G401 (cell line): ENCODE measurements around the gene SMARCB1. TPM values are rescaled to one million over a fixed set of nuclear protein-coding genes. Genes with fewer than 3 reads are reported as not detected.
A peak's percentile ranks its signal among the peaks of the same experiment; 100 is the strongest.
"Not testable (repeated sequence)": the region's sequence is repeated elsewhere in the genome, so short reads cannot be mapped to it uniquely, and the experiment has no call there.

Source experiments
- DNase-seq: peaks from one replicate; pipeline ENCODE4 v3.0.0-alpha.2; 2015; ENCODE audit warnings: low spot score
- in situ Hi-C: cut with HindIII; loops from 2 replicates; pipeline ENCODE4 v1.10.0; 2016; ENCODE audit warnings: low sequenced_read_pairs, mixed read lengths
- total RNA-seq: library from RNA; depleted of rRNA; stranded (reverse); fragments of >200 nt; shearing (Covaris generic); gene quantifications from 2 replicates; pipeline ENCODE4 v1.2.3, GENCODE V29; 2014; rRNA removed

SMARCB1 gene
- total RNA-seq, 1 experiment from 2014 or later: not detected

- in situ Hi-C loops: no loop called here
Measured at GRCh38 chr22:23857606-23858483, 71.1 kb downstream of the SMARCB1 start, which contains the start of gene SLC2A11. TSS of gene SLC2A11 (plus strand) at chr22:23857875. CDS start at chr22:23858000, 125 bp downstream.

GRCh38 chr22:23858484-23858815, 71.7 kb downstream of the SMARCB1 start:
- no peak for DNase-seq
- in situ Hi-C loops: no loop called here

More at GRCh38 chr22:23857606-23858483, 71.1 kb downstream of the SMARCB1 start, which contains the start of gene SLC2A11:
- peak; percentile 95 for DNase-seq

- in situ Hi-C loops: no loop called here
- DNase-seq: no peak
Measured at GRCh38 chr22:23859201-23859600, 72.4 kb downstream of the SMARCB1 start.

GRCh38 chr22:23860187-23860586, 73.4 kb downstream of the SMARCB1 start:
- DNase-seq, in situ Hi-C loops: not testable (repeated sequence)

GRCh38 chr22:23862103-23862502, 75.3 kb downstream of the SMARCB1 start:
- DNase-seq: no peak
- in situ Hi-C loops: no loop called here

GRCh38 chr22:23864499-23865154, 77.9 kb downstream of the SMARCB1 start:
- in situ Hi-C loops: not testable (repeated sequence)

GRCh38 chr22:23868580-23868979, 81.8 kb downstream of the SMARCB1 start:
- no peak for DNase-seq
- in situ Hi-C loops: no loop called here

More at GRCh38 chr22:23864499-23865154, 77.9 kb downstream of the SMARCB1 start:
- not testable (repeated sequence) for DNase-seq

- no peak for DNase-seq
- in situ Hi-C loops: no loop called here
Measured at GRCh38 chr22:23874871-23875270, 88.1 kb downstream of the SMARCB1 start.

GRCh38 chr22:23875801-23876200, 89.0 kb downstream of the SMARCB1 start:
- in situ Hi-C loops: no loop called here
- DNase-seq: no peak

GRCh38 chr22:23877566-23877965, 90.8 kb downstream of the SMARCB1 start:
- no peak for DNase-seq
- in situ Hi-C loops: no loop called here

- no peak for DNase-seq
- in situ Hi-C loops: no loop called here
Measured at GRCh38 chr22:23878219-23878618, 91.5 kb downstream of the SMARCB1 start.

- in situ Hi-C loops: no loop called here
- peak; percentile 50 for DNase-seq
Measured at GRCh38 chr22:23882370-23882769, 95.6 kb downstream of the SMARCB1 start.

GRCh38 chr22:23883658-23884057, 96.9 kb downstream of the SMARCB1 start:
- DNase-seq: no peak
- in situ Hi-C loops: no loop called here

GRCh38 chr22:23884140-23884539, 97.4 kb downstream of the SMARCB1 start:
- peak; percentile 73 for DNase-seq
- in situ Hi-C loops: no loop called here

Other genes with a start within 250 kb of the SMARCB1 start
- not detected in 2 replicates for gene IGLL1, start 206.7 kb upstream of the SMARCB1 start, total RNA-seq
- gene DRICH1, start 154.6 kb upstream of the SMARCB1 start, total RNA-seq: not detected in 2 replicates
- gene RGL4, start 96.0 kb upstream of the SMARCB1 start, total RNA-seq: not detected in 2 replicates
- gene ZNF70, start 35.9 kb upstream of the SMARCB1 start, total RNA-seq: not detected in 2 replicates
- not detected in 2 replicates for gene VPREB3, start 32.5 kb upstream of the SMARCB1 start, total RNA-seq
- not detected in 2 replicates for gene C22orf15, start 24.0 kb upstream of the SMARCB1 start, total RNA-seq
- not detected in 2 replicates for gene CHCHD10, start 19.0 kb upstream of the SMARCB1 start, total RNA-seq
- gene MMP11, start 14.1 kb upstream of the SMARCB1 start, total RNA-seq: not detected in 2 replicates
- gene DERL3, start 52.0 kb downstream of the SMARCB1 start, total RNA-seq: not detected in 2 replicates
- not detected in 2 replicates for gene SLC2A11, start 70.9 kb downstream of the SMARCB1 start, total RNA-seq
- gene MIF, start 107.4 kb downstream of the SMARCB1 start, total RNA-seq: not detected in 2 replicates
- gene GSTT2B, start 174.2 kb downstream of the SMARCB1 start, total RNA-seq: not detected in 2 replicates
- not detected in 2 replicates for gene DDTL, start 179.9 kb downstream of the SMARCB1 start, total RNA-seq
- not detected in 2 replicates for gene DDT, start 187.5 kb downstream of the SMARCB1 start, total RNA-seq
- not detected in 2 replicates for gene GSTT2, start 193.2 kb downstream of the SMARCB1 start, total RNA-seq
- gene GSTT4, start 218.5 kb downstream of the SMARCB1 start, total RNA-seq: not detected in 2 replicates
- not detected in 2 replicates for gene CABIN1, start 224.3 kb downstream of the SMARCB1 start, total RNA-seq